Rectal smooth muscle tissue (tissue), 1 donor: ENCODE measurements around the gene SHFL.

Experiments used
- H3K27ac ChIP-seq: one replicate; pipeline ENCODE4 v1.7.0; 2013; ENCODE audit warnings: low read depth, low read length, inconsistent platforms
- H3K27me3 ChIP-seq: one replicate; pipeline ENCODE4 v1.7.0; 2013; ENCODE audit warnings: low read length; ENCODE audit not compliant: control insufficient read depth, insufficient read depth
- H3K36me3 ChIP-seq: one replicate; pipeline ENCODE4 v1.7.0; 2013; ENCODE audit warnings: low read length; ENCODE audit not compliant: control insufficient read depth, insufficient read depth
- H3K4me1 ChIP-seq: one replicate; pipeline ENCODE4 v1.7.0; 2013; ENCODE audit warnings: low read length; ENCODE audit not compliant: control insufficient read depth, insufficient read depth
- H3K4me3 ChIP-seq: one replicate; pipeline ENCODE4 v1.7.0; 2013; ENCODE audit warnings: low read length
- H3K9ac ChIP-seq: one replicate; pipeline ENCODE4 v1.7.0; 2013; ENCODE audit warnings: low read length

The SHFL gene

DNA sequence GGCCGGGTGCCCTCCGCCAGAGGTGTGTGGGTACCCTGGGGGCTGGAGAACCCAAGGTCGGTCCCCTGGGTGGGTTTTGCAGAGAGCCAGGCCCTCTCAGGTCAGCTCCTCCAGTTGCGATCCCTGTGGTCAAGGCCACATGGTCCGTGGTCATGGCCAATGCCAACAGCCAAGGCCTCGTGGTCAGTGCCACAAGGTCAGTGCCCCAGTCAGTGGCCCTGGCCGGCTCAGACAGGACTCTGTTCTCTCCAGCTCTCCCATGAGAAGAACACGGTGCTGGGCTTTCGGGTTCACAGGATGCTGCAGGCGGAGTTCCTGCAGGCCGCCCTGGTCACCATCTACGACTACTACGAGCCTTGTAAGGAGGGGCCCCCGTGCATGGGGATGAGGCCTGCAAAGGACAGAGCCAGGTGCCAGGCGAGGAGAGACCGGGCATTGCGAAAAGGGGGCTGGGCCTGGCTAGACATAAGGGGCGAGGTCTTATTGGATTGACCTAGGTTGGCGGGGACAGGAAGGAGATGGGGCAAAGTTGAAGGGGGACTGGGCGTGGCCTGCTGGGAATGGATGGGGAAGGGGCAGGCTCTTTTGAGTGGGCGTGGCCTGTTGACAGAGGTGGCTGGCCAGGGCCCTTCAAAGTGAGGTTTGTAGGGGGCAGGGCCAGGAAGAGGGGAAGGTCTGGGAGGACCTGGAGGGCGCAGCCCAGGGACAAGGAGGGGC, 15.2 kb upstream of the SHFL start:
- Histone ChIP-seq H3K4me3 (no peak overlapping the region), H3K27me3 (no peaks in the 10 kb centered on the region), H3K36me3 (no peaks in the 10 kb centered on the region), H3K9ac (no peak overlapping the region), H3K4me1 (no peaks in the 10 kb centered on the region), H3K27ac (no peak overlapping the region)

DNA sequence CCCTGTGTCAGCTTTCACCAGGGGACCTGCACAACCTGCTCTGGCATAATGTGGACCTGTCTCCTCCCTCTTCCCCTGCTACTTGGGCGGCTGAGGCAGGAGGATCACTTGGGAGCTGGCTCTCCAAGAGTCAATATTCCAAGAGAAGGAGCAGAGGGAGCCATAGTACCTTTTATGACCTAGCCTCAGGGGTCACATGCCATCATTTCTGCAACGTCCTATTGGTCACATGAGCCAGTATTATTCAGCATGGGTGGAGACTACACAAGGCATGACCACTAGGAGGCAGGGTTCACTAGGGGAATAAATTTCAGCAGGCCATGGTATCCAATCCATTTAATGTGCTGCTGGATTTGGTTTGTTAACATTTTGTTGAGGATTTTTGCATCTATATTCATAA, 12.0 kb upstream of the SHFL start:
- Histone ChIP-seq H3K27me3 (no peaks in the 10 kb centered on the region), H3K36me3 (no peaks in the 10 kb centered on the region), H3K4me1 (no peaks in the 10 kb centered on the region), H3K4me3 (no peak overlapping the region), H3K9ac (no peak overlapping the region), H3K27ac (no peak overlapping the region)

DNA sequence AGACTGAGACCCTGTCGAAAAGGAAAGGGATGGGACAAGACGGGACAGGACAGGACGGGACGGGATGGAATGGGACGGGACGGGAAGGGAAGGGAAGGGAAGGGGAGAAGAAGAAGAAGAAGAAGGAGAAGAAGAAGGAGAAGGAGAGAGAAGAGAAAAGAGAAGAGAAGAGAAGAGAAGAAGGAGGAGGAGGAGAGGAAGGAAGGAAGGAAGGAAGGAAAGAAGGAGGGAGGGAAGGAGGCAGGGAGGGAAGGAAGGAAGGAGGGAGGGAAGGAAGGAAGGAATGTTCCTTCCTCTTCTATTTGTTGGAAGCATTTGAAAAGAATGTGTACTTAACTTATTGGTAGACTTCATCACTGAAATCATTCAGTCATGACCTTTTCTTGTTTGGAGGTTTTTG, 9.6 kb upstream of the SHFL start:
- Histone ChIP-seq H3K27me3 (no peaks in the 10 kb centered on the region), H3K4me3 (no peak overlapping the region), H3K36me3 (no peaks in the 10 kb centered on the region), H3K27ac (no peak overlapping the region), H3K9ac (no peak overlapping the region), H3K4me1 (no peaks in the 10 kb centered on the region)

DNA sequence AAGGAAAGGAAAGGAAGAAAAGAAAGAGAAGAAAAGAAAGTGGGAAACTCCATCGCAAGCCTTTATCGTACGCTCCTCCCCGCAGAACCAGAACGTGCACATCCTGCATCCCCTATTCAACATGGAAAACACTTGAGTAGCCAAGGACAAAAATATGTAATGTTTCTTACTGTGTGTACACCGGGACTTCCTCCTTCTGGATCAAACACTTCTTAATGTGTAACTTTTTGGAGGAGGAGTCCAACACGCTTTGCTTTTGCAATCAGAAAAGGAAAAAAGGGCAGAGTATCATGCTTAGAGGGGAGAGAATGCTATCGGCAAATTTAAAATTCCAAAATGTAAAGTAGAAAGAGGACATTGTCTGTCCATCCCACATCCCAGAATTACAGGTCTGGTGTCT, 7.8 kb upstream of the SHFL start:
- Histone ChIP-seq H3K27me3 (no peaks in the 10 kb centered on the region), H3K4me3 (no peak overlapping the region), H3K9ac (no peak overlapping the region), H3K4me1 (no peaks in the 10 kb centered on the region), H3K27ac (no peak overlapping the region), H3K36me3 (no peaks in the 10 kb centered on the region)

DNA sequence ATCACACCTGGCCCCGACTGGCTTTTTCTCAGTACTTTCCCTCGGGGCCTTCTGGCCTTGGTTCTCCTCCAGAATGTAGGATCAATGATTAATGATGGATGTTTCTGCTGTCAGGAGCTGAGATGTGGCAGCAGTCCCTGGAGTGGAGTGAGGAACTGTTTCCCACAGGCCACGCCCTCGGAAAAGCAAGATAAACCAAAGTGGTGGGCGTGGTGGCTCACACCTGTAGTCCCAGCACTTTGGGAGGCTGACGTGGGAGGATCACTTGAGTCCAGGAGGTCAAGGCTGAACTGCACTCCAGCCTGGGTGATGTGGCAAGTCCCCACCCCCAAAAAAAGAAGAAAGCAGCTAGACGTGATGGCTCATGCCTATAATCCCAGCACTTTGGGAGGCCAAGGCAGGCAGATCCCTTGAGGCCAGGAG, 7.1 kb upstream of the SHFL start:
- no peak overlapping the region for H3K4me3 ChIP-seq
- no peaks in the 10 kb centered on the region for H3K4me1 ChIP-seq
- no peaks in the 10 kb centered on the region for H3K36me3 ChIP-seq
- no peak overlapping the region for H3K27ac ChIP-seq
- H3K27me3 ChIP-seq = no peaks in the 10 kb centered on the region
- H3K9ac ChIP-seq = no peak overlapping the region

DNA sequence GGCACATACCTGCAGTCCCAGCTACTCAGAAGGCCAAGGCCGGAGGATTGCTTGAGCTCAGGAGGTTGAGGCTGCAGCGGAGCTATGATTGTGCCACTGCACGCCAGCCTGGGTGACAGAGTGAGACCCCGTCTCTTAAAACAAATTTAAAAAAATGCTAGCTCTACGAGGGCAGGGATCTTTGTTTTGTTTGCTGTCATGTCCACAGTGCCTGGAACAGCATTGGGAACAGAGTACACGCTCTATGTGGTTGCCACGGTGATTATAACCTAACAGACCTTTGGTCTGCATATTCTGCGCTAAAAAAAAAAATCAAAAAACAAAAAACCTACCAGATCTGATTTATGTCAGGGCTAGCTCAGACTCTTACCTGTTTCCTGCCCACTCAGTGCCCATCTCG, 2.2 kb upstream of the SHFL start:
- Histone ChIP-seq H3K36me3 (no peaks in the 10 kb centered on the region), H3K9ac (no peak overlapping the region), H3K4me1 (no peaks in the 10 kb centered on the region), H3K27me3 (no peaks in the 10 kb centered on the region), H3K27ac (no peak overlapping the region), H3K4me3 (no peak overlapping the region)

DNA sequence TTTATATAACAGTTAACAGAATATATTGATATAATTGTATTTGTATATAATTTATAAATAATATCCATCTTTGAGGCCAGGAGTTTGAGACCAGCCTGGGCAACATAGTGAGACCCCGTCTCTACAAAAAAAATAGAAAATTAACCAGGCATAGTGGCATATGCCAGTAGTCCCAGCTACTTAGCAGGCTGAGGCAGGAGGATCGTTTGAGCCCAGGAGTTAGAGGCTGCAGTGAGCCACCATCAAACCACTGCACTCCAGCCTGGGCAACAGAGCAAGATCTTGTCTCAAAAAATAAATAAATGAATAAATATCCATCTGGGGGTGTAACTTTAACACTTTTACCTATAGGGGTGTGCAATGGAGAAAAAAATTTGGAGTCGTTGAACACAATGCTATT, 1.3 kb upstream of the SHFL start:
- Histone ChIP-seq H3K27ac (no peak overlapping the region), H3K9ac (no peak overlapping the region), H3K27me3 (no peaks in the 10 kb centered on the region), H3K4me3 (no peak overlapping the region), H3K36me3 (peaks cover 5% of the 10 kb centered on the region), H3K4me1 (no peaks in the 10 kb centered on the region)

DNA sequence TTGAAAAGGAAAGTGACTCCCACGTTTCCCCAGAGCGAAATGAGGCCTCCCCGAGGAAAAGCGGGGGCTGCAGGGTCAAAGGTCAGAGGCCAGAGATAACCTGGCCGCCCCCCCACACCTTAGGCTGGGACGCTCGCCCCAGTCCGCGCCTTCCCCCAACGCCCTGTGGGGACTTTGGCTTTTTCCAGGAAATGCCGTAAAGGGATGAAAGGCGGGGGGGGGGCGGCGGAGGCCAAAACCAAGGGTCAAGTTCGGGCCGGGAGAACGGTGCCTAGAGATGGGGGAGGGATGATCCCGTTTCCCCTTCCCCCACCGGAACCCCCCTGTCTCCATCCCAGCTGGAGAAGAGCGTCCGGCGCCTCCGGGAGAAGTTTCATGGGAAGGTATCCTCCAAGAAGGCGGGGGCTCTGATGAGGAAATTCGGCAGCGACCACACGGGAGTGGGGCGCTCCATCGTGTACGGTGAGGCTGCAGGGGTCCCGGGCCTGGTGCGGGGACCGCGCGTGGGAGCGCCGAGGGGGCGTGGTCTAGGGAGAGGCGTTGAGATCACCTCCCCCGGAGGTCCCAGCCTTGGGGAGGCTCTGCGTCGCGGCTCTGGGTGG, 575 bp downstream of the SHFL start:
- peaks cover 6% of the 10 kb centered on the region for H3K36me3 ChIP-seq
- peak overlapping the region; percentile 82 for H3K27ac ChIP-seq
- H3K9ac ChIP-seq = peak overlapping the region; percentile 80
- H3K27me3 ChIP-seq = no peaks in the 10 kb centered on the region
- no peaks in the 10 kb centered on the region for H3K4me1 ChIP-seq
- H3K4me3 ChIP-seq = peak overlapping the region; percentile 97

DNA sequence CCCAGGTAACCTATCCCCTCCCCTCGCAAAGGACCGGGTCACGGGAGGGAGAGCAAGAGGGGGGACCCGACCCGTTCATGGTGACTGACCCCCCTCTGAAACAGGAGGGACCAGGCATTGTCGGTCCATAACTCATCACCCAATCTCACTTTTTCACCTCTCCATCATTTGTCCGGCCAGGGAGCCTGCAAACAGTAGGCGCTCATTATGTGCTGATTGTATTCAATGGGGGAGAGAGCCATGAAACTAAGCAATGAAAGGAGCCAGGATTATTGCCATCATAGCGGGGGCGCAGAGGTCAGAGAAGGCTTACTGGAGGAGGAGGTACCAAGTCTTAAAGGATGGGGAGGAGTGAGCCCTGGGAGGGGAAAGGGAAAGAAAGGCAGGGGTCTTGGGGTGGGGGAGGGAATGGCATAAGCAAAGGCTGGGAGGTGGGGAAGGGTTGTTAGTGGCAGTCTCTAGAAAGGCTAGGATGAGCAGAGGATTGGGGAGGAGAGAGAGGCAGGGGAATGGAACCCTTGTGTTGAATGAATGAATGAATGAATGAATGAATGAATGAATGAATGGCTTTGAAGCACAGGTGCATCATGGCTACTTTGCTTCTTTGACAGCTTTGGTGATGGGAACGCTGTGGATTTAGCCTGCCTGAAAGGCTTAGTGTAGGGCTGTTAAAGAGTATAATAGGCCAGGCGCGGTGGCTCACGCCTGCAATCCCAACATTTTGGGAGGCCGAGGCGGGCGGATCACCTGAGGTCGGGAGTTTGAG, 1.4 kb downstream of the SHFL start:
- Histone ChIP-seq H3K4me1 (no peaks in the 10 kb centered on the region), H3K9ac (no peak overlapping the region), H3K27me3 (no peaks in the 10 kb centered on the region), H3K4me3 (peak overlapping the region; percentile 97), H3K36me3 (peaks cover 6% of the 10 kb centered on the region), H3K27ac (peak overlapping the region; percentile 82)

DNA sequence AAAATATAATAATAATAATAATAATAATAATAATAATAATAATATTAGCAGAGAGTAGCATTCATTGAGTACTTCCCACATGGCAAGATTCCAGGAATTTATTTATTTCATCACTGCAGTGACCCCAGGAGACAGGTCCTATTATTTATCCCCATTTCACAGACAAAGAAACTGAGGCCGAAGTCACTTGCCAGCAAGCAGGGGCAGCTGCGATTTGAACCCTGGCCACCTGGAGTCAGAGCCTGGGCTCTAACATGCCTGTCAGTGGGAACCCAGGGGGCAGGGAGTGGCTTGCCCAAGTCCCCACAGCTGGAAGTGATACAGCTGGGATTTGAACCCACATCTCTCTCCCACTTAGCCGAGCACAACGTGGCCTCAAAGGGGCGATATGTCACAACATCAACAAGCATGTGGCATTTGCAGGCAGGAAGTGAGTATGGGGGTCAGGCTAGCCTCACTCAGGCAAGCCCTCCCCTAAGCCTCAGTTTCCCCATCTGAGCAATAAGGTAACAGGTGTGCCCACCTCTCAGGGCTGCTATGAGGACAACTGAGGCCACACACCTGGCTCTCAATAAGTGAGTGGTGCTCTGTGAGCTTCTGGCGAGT, 2.9 kb downstream of the SHFL start:
- Histone ChIP-seq H3K4me3 (no peak overlapping the region), H3K4me1 (no peaks in the 10 kb centered on the region), H3K27me3 (no peaks in the 10 kb centered on the region), H3K9ac (no peak overlapping the region), H3K27ac (no peak overlapping the region), H3K36me3 (peaks cover 6% of the 10 kb centered on the region)

DNA sequence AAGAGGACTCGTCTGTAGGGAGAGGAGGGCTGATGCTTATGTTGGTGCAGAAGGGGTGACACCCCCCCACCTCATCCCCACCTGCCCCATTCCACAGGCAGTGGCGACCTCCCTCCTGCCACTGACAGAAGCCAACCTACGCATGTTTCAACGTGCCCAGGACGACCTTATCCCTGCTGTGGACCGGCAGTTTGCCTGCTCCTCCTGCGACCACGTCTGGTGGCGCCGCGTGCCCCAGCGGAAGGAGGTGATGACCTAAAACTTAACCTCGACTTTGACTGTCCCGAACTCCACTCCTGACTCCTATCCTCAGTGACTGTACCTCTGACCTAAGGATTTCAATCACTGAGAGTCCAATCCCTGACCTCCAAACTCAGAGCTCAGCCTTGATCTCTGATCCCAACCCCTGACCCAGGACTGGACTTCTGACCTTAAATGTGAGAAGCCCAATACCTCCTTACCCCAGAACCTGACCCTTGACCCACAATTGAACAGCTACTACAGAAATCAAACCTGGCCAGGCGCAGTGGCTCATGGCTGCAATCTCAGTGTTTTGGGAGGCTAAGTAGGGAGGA, 3.8 kb downstream of the SHFL start:
- peaks cover 6% of the 10 kb centered on the region for H3K36me3 ChIP-seq
- no peak overlapping the region for H3K27ac ChIP-seq
- no peaks in the 10 kb centered on the region for H3K4me1 ChIP-seq
- no peak overlapping the region for H3K4me3 ChIP-seq
- no peak overlapping the region for H3K9ac ChIP-seq
- no peaks in the 10 kb centered on the region for H3K27me3 ChIP-seq

DNA sequence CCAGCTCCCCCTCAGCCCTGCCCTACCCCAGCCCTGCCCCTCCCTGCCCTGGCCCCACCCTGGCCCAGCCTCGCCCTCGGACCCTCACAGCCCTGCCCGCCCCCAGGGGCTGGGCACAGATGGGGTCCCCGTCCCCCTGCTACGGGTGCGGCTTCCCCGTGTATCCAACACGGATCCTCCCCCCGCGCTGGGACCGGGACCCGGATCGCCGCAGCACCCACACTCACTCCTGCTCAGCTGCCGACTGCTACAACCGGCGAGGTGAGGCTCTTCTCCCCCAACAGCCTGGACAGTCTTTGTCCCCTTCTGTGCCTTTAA, 5.2 kb downstream of the SHFL start:
- Histone ChIP-seq H3K4me3 (no peak overlapping the region), H3K4me1 (peaks cover 3% of the 10 kb centered on the region), H3K36me3 (peaks cover 6% of the 10 kb centered on the region), H3K27me3 (no peaks in the 10 kb centered on the region), H3K27ac (no peak overlapping the region), H3K9ac (no peak overlapping the region)
